ENCODE results near the gene MEGF11. TPM values are rescaled to one million over a fixed set of nuclear protein-coding genes. Genes with fewer than 3 reads are reported as not detected.

MEGF11 gene
- total RNA-seq, 1 experiment from 2014 or later: 1.2 TPM

- H3K9me3 ChIP-seq (ENCODE audit: control insufficient read depth, low read depth, low read length): no peaks in the 10 kb centered on the region
- H3K27me3 Mint-ChIP-seq (ENCODE audit: low read depth): no peaks in the 10 kb centered on the region
- DNase-seq: no peak
- no peaks in the 10 kb centered on the region for H3K27me3 ChIP-seq (ENCODE audit: insufficient read depth, low read length)
- peaks cover 25 to 30% of the 10 kb centered on the region in 2 experiments for H3K4me1 Mint-ChIP-seq
- H4K20me1 ChIP-seq (ENCODE audit: control insufficient read depth, insufficient read depth, insufficient read length): no peaks in the 10 kb centered on the region
- no peak overlapping the region for H2BK120ac ChIP-seq (ENCODE audit: low read depth, low read length, poor library complexity, severe bottlenecking)
- peaks cover 24 to 57% (median 48%) of the 10 kb centered on the region in 3 experiments; a peak in 6 of 7 replicates for H3K36me3 Mint-ChIP-seq (ENCODE audit: insufficient read depth in 1 of 3, low read depth in 3 of 3)
- no peak overlapping the region for H4K91ac ChIP-seq (ENCODE audit: insufficient read length, low read depth, low read length)
- no peaks in the 10 kb centered on the region for H3K23me2 ChIP-seq (ENCODE audit: insufficient read length, low read depth, low read length, poor library complexity, severe bottlenecking)
- no peak overlapping the region for H3K56ac ChIP-seq (ENCODE audit: insufficient read length, low read depth, low read length)
- no peaks in the 10 kb centered on the region for H3K9me3 Mint-ChIP-seq
- no peak overlapping the region for H3T11ph ChIP-seq (ENCODE audit: low read length)
- no peak overlapping the region for H2AFZ ChIP-seq (ENCODE audit: low read length)
- H3K4me1 ChIP-seq (ENCODE audit: insufficient read depth, low read length): no peaks in the 10 kb centered on the region
- no peak overlapping the region for H2AK5ac ChIP-seq (ENCODE audit: insufficient read length, low read length)
- H2BK12ac ChIP-seq (ENCODE audit: insufficient read length, low read depth, low read length): no peak overlapping the region
- H3K4ac ChIP-seq (ENCODE audit: low read depth, low read length): no peak overlapping the region
- no CpG with 5 or more reads among the region's 3 CpGs for WGBS (ENCODE audit: extremely low coverage, insufficient read length, low lambda C conversion rate)
- no peak overlapping the region for H2BK15ac ChIP-seq (ENCODE audit: low read depth, low read length)
- H3K18ac ChIP-seq (ENCODE audit: insufficient read length, low read depth, low read length): no peak overlapping the region
- H3K4me3 Mint-ChIP-seq: no peak overlapping the region
- H3K23ac ChIP-seq (ENCODE audit: insufficient read length, low read depth, low read length): no peak overlapping the region
- no peak overlapping the region for H2BK20ac ChIP-seq (ENCODE audit: low read depth, low read length, poor library complexity, severe bottlenecking)
- H4K8ac ChIP-seq (replicated peaks; ENCODE audit: insufficient read length, low read depth, low read length): no peak overlapping the region
- no peak for TF ChIP-seq CTCF (conservative IDR thresholded peaks at IDR 0.05)
- no peak overlapping the region for H3K14ac ChIP-seq (ENCODE audit: insufficient read depth, low read length)
- no peak overlapping the region for H4K5ac ChIP-seq (ENCODE audit: insufficient read length, low read depth, low read length)
- H3K79me1 ChIP-seq (ENCODE audit: insufficient read depth, low read depth, low read length, poor library complexity, severe bottlenecking): peaks cover 3% of the 10 kb centered on the region
- H3K9ac ChIP-seq (ENCODE audit: extremely low read depth, insufficient read length, low read length): no peak overlapping the region
- no peak overlapping the region for H3K27ac ChIP-seq (ENCODE audit: insufficient read length, low read depth, low read length)
- H2BK5ac ChIP-seq (ENCODE audit: insufficient read length, low read length): no peak overlapping the region
- H3K79me2 ChIP-seq (ENCODE audit: insufficient read depth, low read length): no peaks in the 10 kb centered on the region
- no peak overlapping the region for H3K27ac Mint-ChIP-seq
- no peak overlapping the region for H3K4me2 ChIP-seq (ENCODE audit: insufficient read depth, insufficient read length, low read length)
These were observed 366.0 kb downstream of the MEGF11 start for GRCh38 chr15:65887565-65887964.
